IMR-90 (cell line): ENCODE results near the gene WBP2NL. TPM values are rescaled to one million over a fixed set of nuclear protein-coding genes. Genes with fewer than 3 reads are reported as not detected.

Experiments
- ATAC-seq: fragments of 200-7000 bp; cut with Tn5 transposase; 2 replicates; pipeline ENCODE4 v1.9.1; 2020; ENCODE audit warnings: low read depth, mild to moderate bottlenecking, moderate library complexity
- BruUV-seq: library from RNA; stranded (reverse); fragments of 400-500 nt; replicated peaks from 2 replicates; lab custom pipeline; 2021; lab: Mats Ljungman, UMichigan
- CTCF ChIA-PET: fragments of 300-600 bp; formaldehyde crosslinking; extraction: SDS; loops from one replicate; lab custom pipeline; 2021; ENCODE audit warnings: antibody characterized with exemption; lab: Yijun Ruan, JAX
- POLR2A ChIA-PET: fragments of 300-600 bp; sonication (Branson Sonifier 250); formaldehyde crosslinking; loops from one replicate; lab custom pipeline; 2022; ENCODE audit warnings: antibody characterized with exemption; ENCODE audit not compliant: unreplicated experiment; lab: Charles Lee
- DNase-seq: peaks from one replicate; pipeline ENCODE4 v3.0.0; 2013
- H2AFZ ChIP-seq: replicated peaks from 2 replicates; pipeline ENCODE3; 2013; ENCODE audit warnings: low read length, mild to moderate bottlenecking; ENCODE audit not compliant: poor library complexity
- H2AK5ac ChIP-seq: 2 replicates; pipeline ENCODE4 v1.6.1; 2013; ENCODE audit warnings: low read depth, low read length, inconsistent platforms
- H2AK9ac ChIP-seq: replicated peaks from 2 replicates; pipeline ENCODE3; 2013; ENCODE audit warnings: mild to moderate bottlenecking, low read depth, low read length, moderate library complexity; ENCODE audit not compliant: poor library complexity
- H2BK120ac ChIP-seq: 2 replicates; pipeline ENCODE4 v1.6.1; 2013; ENCODE audit warnings: low read depth, low read length, inconsistent platforms
- H2BK15ac ChIP-seq: 3 replicates; pipeline ENCODE4 v1.6.1; 2013; ENCODE audit warnings: low read depth, low read length, inconsistent platforms
- H2BK20ac ChIP-seq: 2 replicates; pipeline ENCODE4 v1.6.1; 2013; ENCODE audit warnings: low read depth, mild to moderate bottlenecking, inconsistent platforms, low read length, moderate library complexity
- H2BK5ac ChIP-seq: 2 replicates; pipeline ENCODE4 v1.6.1; 2013; ENCODE audit warnings: mild to moderate bottlenecking, low read depth, low read length, inconsistent platforms; ENCODE audit not compliant: poor library complexity, severe bottlenecking
- H3K14ac ChIP-seq: replicated peaks from 2 replicates; pipeline ENCODE4 v1.6.1; 2013; ENCODE audit warnings: low read depth, low read length, inconsistent platforms
- H3K18ac ChIP-seq: 2 replicates; pipeline ENCODE4 v1.6.1; 2013; ENCODE audit warnings: low read depth, low read length, control low read depth
- H3K23ac ChIP-seq: 2 replicates; pipeline ENCODE4 v1.6.1; 2013; ENCODE audit warnings: low read depth, low read length, inconsistent platforms
- H3K27ac ChIP-seq: 2 replicates; pipeline ENCODE4 v1.5.1; 2013; ENCODE audit warnings: mild to moderate bottlenecking, control low read depth, low read length; ENCODE audit not compliant: insufficient read depth
- H3K27me3 ChIP-seq: 2 replicates; pipeline ENCODE4 v1.6.1; 2013; ENCODE audit warnings: low read length; ENCODE audit not compliant: control insufficient read depth, insufficient read depth
- H3K36me3 ChIP-seq: 2 replicates; pipeline ENCODE4 v1.6.1; 2013; ENCODE audit warnings: low read length, mixed read lengths; ENCODE audit not compliant: control insufficient read depth, insufficient read depth
- H3K4ac ChIP-seq: 2 replicates; pipeline ENCODE4 v1.6.1; 2013; ENCODE audit warnings: low read depth, low read length, inconsistent platforms
- H3K4me1 ChIP-seq: 2 replicates; pipeline ENCODE4 v1.6.1; 2013; ENCODE audit warnings: low read length, mixed read lengths; ENCODE audit not compliant: control insufficient read depth, insufficient read depth
- H3K4me2 ChIP-seq: 2 replicates; pipeline ENCODE4 v1.6.1; 2013; ENCODE audit warnings: low read depth, mild to moderate bottlenecking, control low read depth, low read length, moderate library complexity
- H3K4me3 ChIP-seq: 2 replicates; pipeline ENCODE4 v1.5.1; 2013; ENCODE audit warnings: low read depth, mild to moderate bottlenecking, control low read depth, low read length, moderate library complexity; ENCODE audit not compliant: insufficient read depth
- H3K56ac ChIP-seq: 2 replicates; pipeline ENCODE4 v1.6.1; 2013; ENCODE audit warnings: low read length, inconsistent platforms; ENCODE audit not compliant: insufficient read depth; ENCODE audit errors: extremely low read depth
- H3K79me1 ChIP-seq, 2 experiments: 2 replicates each; pipeline ENCODE4 v1.6.1; 2013; ENCODE audit warnings: low read length in 2 of 2, inconsistent platforms in 1 of 2, low read depth in 1 of 2
- H3K9ac ChIP-seq: 2 replicates; pipeline ENCODE4 v1.6.1; 2013; ENCODE audit warnings: low read depth, low read length, control low read depth
- H3K9me1 ChIP-seq: 2 replicates; pipeline ENCODE4 v1.6.1; 2013; ENCODE audit warnings: low read length, inconsistent platforms; ENCODE audit not compliant: insufficient read depth
- H3K9me3 ChIP-seq: 2 replicates; pipeline ENCODE4 v1.6.1; 2013; ENCODE audit warnings: low read length; ENCODE audit not compliant: control insufficient read depth, insufficient read depth
- H4K20me1 ChIP-seq: 2 replicates; pipeline ENCODE4 v1.6.1; 2013; ENCODE audit warnings: low read length, inconsistent platforms; ENCODE audit not compliant: insufficient read depth
- H4K5ac ChIP-seq: 2 replicates; pipeline ENCODE4 v1.6.1; 2013; ENCODE audit warnings: mild to moderate bottlenecking, low read depth, low read length, control low read depth
- H4K8ac ChIP-seq, 2 experiments: 2 replicates each; pipeline ENCODE4 v1.6.1; 2013; ENCODE audit warnings: low read depth in 2 of 2, low read length in 2 of 2, control low read depth in 1 of 2, inconsistent platforms in 1 of 2
- H4K91ac ChIP-seq: 2 replicates; pipeline ENCODE4 v1.6.1; 2013; ENCODE audit warnings: low read depth, low read length, inconsistent platforms; ENCODE audit not compliant: insufficient read depth
- ELK1 ChIP-seq: fragments of 150-350 bp; IDR thresholded peaks from 2 replicates; pipeline ENCODE4 v1.6.1; 2016; ENCODE audit warnings: low read depth, mild to moderate bottlenecking, low read length, moderate library complexity, borderline replicate concordance
- FOS ChIP-seq: fragments of 150-350 bp; IDR thresholded peaks from 2 replicates; pipeline ENCODE4 v1.6.1; 2016; ENCODE audit warnings: low read depth, low read length
- POLR2A ChIP-seq: IDR thresholded peaks from 2 replicates; pipeline ENCODE4 v1.6.1; 2012; ENCODE audit warnings: mild to moderate bottlenecking, low read depth, low read length
- RAD21 ChIP-seq: IDR thresholded peaks from 2 replicates; pipeline ENCODE4 v1.6.1; 2012; ENCODE audit warnings: low read length, improper control_type of control experiment
- SMC3 ChIP-seq: fragments of 150-350 bp; IDR thresholded peaks from 2 replicates; pipeline ENCODE4 v1.6.1; 2016; ENCODE audit warnings: low read depth, mild to moderate bottlenecking, antibody characterized with exemption, low read length, moderate library complexity
- WGBS, 2 experiments: methylation state at CpG; one replicate each; pipeline versions ENCODE4 v1.1.5 to v1.1.7; 2013; ENCODE audit warnings: missing lambda C conversion rate in 2 of 2; ENCODE audit not compliant: insufficient read length in 1 of 2; ENCODE audit errors: extremely low coverage in 2 of 2; 5-methylcytosine and 5-hydroxymethylcytosine counted together
- dilution Hi-C: fragments of 300-500 bp; cut with HindIII; formaldehyde crosslinking; loops from one replicate; pipeline ENCODE4 v1.14.3; 2018; ENCODE audit warnings: low sequenced_read_pairs; ENCODE audit not compliant: unreplicated experiment
- in situ Hi-C: fragments of 300-500 bp; cut with MboI; formaldehyde crosslinking; loops from 3 replicates; pipeline ENCODE4 v1.14.3; 2019; ENCODE audit warnings: low sequenced_read_pairs, inconsistent platforms, mixed read lengths
- intact Hi-C: fragments of 100-400 bp; cut with micrococcal nuclease; formaldehyde crosslinking; loops from 2 replicates; pipeline ENCODE4 v1.10.0; 2022
- polyA plus RNA-seq, 3 experiments: library from polyadenylated mRNA; depleted of rRNA; stranded (reverse); fragments of >200 nt; gene quantifications; 2 replicates each; pipeline ENCODE4 v1.2.3, GENCODE V29; 2012; ENCODE audit warnings: low replicate concordance in 1 of 3
- total RNA-seq: library from RNA; depleted of rRNA; stranded (reverse); fragments of >200 nt; gene quantifications from 2 replicates; pipeline ENCODE4 v1.2.3, GENCODE V29; 2012

The WBP2NL gene
- total and polyA plus RNA-seq, 2 of the 4 experiments (the other 2 are of a cell fraction): not detected

GRCh38 chr22:42033263-42034181, 34.9 kb downstream of the WBP2NL start:
- no peak overlapping the region for H3K23ac ChIP-seq
- POLR2A ChIA-PET: no interaction called here
- H3K79me1 ChIP-seq: no peaks in the 10 kb centered on the region
- dilution Hi-C loops: no loop called here
- no peak overlapping the region for H3K14ac ChIP-seq
- no peak overlapping the region for H2BK20ac ChIP-seq
- no peak overlapping the region for H3K56ac ChIP-seq
- H3K9me1 ChIP-seq: no peaks in the 10 kb centered on the region
- no peak overlapping the region for H2AK5ac ChIP-seq
- no peak overlapping the region for H3K4me2 ChIP-seq
- H3K4ac ChIP-seq: no peak overlapping the region
- H2AFZ ChIP-seq: no peak overlapping the region
- CTCF ChIA-PET: no interaction called here
- no TSS peak for BruUV-seq
- H3K18ac ChIP-seq: no peak overlapping the region
- peaks cover 8% of the 10 kb centered on the region for H3K9me3 ChIP-seq
- no peaks in the 10 kb centered on the region for H4K20me1 ChIP-seq
- H3K27me3 ChIP-seq: no peaks in the 10 kb centered on the region
- WGBS, 2 experiments: no CpG with 5 or more reads among the region's 5 CpGs
- H3K27ac ChIP-seq: no peak overlapping the region
- H2BK5ac ChIP-seq: no peak overlapping the region
- H3K36me3 ChIP-seq: no peaks in the 10 kb centered on the region
- no peak overlapping the region for H2AK9ac ChIP-seq
- H4K8ac ChIP-seq: no peak overlapping the region
- no peak for TF ChIP-seq RAD21
- TF ChIP-seq ELK1: no peak
- no peak for TF ChIP-seq POLR2A
- TF ChIP-seq SMC3: no peak
- TF ChIP-seq FOS: no peak
- no peak overlapping the region for H2BK120ac ChIP-seq
- in situ Hi-C loops: no loop called here
- DNase-seq: no peak
- peaks cover 3% of the 10 kb centered on the region for H3K4me1 ChIP-seq
- H4K5ac ChIP-seq: no peak overlapping the region
- H4K91ac ChIP-seq: no peak overlapping the region
- intact Hi-C loops: no loop called here
- H3K9ac ChIP-seq: no peak overlapping the region
- H3K4me3 ChIP-seq: no peak overlapping the region
- no peak for ATAC-seq
- no peak overlapping the region for H2BK15ac ChIP-seq
